ENCODE measurements around the gene ERH.

The ERH gene

GRCh38 chr14:69333791-69334337, 64.2 kb downstream of the ERH start:
- no peak for DNase-seq (ENCODE audit: extremely low spot score)
- POLR2A ChIA-PET: no interaction called here
- TF ChIP-seq, protein P1, sequence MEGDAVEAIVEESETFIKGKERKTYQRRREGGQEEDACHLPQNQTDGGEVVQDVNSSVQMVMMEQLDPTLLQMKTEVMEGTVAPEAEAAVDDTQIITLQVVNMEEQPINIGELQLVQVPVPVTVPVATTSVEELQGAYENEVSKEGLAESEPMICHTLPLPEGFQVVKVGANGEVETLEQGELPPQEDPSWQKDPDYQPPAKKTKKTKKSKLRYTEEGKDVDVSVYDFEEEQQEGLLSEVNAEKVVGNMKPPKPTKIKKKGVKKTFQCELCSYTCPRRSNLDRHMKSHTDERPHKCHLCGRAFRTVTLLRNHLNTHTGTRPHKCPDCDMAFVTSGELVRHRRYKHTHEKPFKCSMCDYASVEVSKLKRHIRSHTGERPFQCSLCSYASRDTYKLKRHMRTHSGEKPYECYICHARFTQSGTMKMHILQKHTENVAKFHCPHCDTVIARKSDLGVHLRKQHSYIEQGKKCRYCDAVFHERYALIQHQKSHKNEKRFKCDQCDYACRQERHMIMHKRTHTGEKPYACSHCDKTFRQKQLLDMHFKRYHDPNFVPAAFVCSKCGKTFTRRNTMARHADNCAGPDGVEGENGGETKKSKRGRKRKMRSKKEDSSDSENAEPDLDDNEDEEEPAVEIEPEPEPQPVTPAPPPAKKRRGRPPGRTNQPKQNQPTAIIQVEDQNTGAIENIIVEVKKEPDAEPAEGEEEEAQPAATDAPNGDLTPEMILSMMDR (IDR thresholded peaks at IDR 0.05; ENCODE audit: control extremely low read depth, extremely low read depth, low read depth, missing control alignments): no peak
- CTCF ChIA-PET: interaction anchor here (1.1 to 1.5 kb wide), 4 partner anchors 13 to 52 kb away, joined by 3 to 5 read pairs (median 4); no protein-coding TSS in a partner anchor

DNA sequence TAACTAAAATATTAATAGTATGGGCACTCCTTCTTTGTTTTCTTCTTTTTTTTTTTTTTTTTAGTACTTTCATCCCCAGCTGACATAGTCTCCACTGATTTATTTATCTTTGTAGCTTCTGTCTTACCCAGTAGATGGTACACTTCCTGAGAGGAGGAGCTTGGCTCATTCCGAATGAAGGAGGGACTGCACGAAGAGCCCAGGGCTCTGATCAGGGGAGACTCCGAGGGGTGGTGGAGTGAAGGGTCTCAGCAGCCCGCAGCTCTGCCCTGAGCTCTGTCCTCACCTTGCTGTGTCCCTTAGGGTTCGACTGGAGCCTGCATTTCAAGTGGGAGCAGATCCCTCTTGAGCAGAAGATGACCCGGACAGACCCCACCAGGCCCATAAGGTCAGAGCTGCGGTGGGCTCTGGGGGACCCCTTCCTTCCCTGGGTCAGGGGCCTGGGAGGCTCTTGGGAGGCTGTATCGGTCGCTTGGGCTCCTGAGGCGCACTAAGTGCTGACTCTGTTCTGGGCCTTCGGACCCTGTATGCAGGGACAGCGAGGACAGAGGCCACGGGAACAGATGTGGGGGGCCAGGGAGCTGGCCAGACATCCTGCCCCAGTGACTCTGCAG, 65.2 kb downstream of the ERH start:
- ChIA-PET CTCF (interaction anchor here (1.2 to 1.4 kb wide), 2 partner anchors 17 to 32 kb away, joined by 3 read pairs; no protein-coding TSS in a partner anchor), POLR2A (interaction anchor here (0.5 kb wide), 1 partner anchor 463 kb away, joined by 5 read pairs; no protein-coding TSS in a partner anchor)
- TF ChIP-seq, protein P1 (IDR thresholded peaks at IDR 0.05; ENCODE audit: control extremely low read depth, extremely low read depth, low read depth, missing control alignments): no peak
- DNase-seq (ENCODE audit: extremely low spot score): no peak

- no peak for DNase-seq (ENCODE audit: extremely low spot score)
- TF ChIP-seq, protein P1 (IDR thresholded peaks at IDR 0.05; ENCODE audit: control extremely low read depth, extremely low read depth, low read depth, missing control alignments): no peak
- ChIA-PET CTCF (interaction anchor here (0.9 to 1.3 kb wide), 2 partner anchors 11 to 89 kb away, joined by 3 to 4 read pairs; no protein-coding TSS in a partner anchor), POLR2A (interaction anchor here (0.6 kb wide), 1 partner anchor 96 kb away, joined by 3 read pairs; no protein-coding TSS in a partner anchor)
These were observed 66.9 kb downstream of the ERH start for GRCh38 chr14:69331206-69331605.

All from GM10248 (cell line).